ENCODE results near the gene CBARP. TPM values are rescaled to one million over a fixed set of nuclear protein-coding genes. Genes with fewer than 3 reads are reported as not detected.

Gene CBARP
- total and polyA plus RNA-seq, 9 of the 15 experiments (the other 6 are each of a cell fraction or from before 2014, with no cell fraction given): 0.03 to 8.9 (median 1.2) TPM; not detected in 1

GRCh38 chr19:1234051-1234954 is 3.5 kb downstream of the CBARP start:
- TF ChIP-seq HNRNPL (IDR thresholded peaks at IDR 0.05; ENCODE audit: low read depth, low read length) (peak; percentile 53; the same call in 1 of the 2 replicates), MED1 (CRISPR knock-in tag; IDR thresholded peaks at IDR 0.05; ENCODE audit: borderline replicate concordance) (no peak), ZNF197 (CRISPR knock-in tag; IDR thresholded peaks at IDR 0.05; ENCODE audit: low read depth) (no peak), POLR2G (IDR thresholded peaks at IDR 0.05; ENCODE audit: low read depth, low read length) (peak; percentile 33; the same call in 1 of the 2 replicates), FIP1L1 (IDR thresholded peaks at IDR 0.05; ENCODE audit: low read depth, low read length, poor library complexity, severe bottlenecking) (peak; percentile 34), PPARD (CRISPR knock-in tag; IDR thresholded peaks at IDR 0.05) (no peak), POLR3G (IDR thresholded peaks at IDR 0.05; ENCODE audit: extremely low read depth, insufficient read length, insufficient replicate concordance) (no peak), ASH1L (IDR thresholded peaks at IDR 0.05; ENCODE audit: borderline replicate concordance, low read depth, partially characterized antibody) (no peak), ZBTB33 (CRISPR knock-in tag; IDR thresholded peaks at IDR 0.05) (0 out of 2 replicates have a peak, but pooled peaks have one; percentile 35), L3MBTL2 (IDR thresholded peaks at IDR 0.05) (no peak)
- no peak overlapping the region for H3K4me3 ChIP-seq
- BruUV-seq (replicated peaks): TSS peak; percentile 33
- 87% methylated on average over 31 of the region's 45 CpGs for WGBS (ENCODE audit: insufficient coverage, low coverage, missing lambda C conversion rate)
- no peak overlapping the region for H3K4me2 ChIP-seq (ENCODE audit: insufficient read depth, low read length)
- peaks cover 4 to 91% of the 10 kb centered on the region in 2 experiments for H3K4me1 ChIP-seq (replicated peaks in 1 of 2; ENCODE audit: control insufficient read depth in 2 of 2, insufficient read depth in 2 of 2, low read length in 2 of 2)
- POLR2A ChIA-PET: interaction anchor here (0.7 kb wide), 1 partner anchor 16 kb away, joined by 3 read pairs; no protein-coding TSS in a partner anchor
- H4K20me1 ChIP-seq (replicated peaks; ENCODE audit: control insufficient read depth, insufficient read depth, low read length): no peaks in the 10 kb centered on the region
- no peaks in the 10 kb centered on the region for H3K9me3 ChIP-seq (replicated peaks; ENCODE audit: control insufficient read depth, insufficient read depth, low read depth, low read length)
- H2AFZ ChIP-seq (ENCODE audit: low read depth, low read length): no peak overlapping the region
- H3K9ac ChIP-seq (ENCODE audit: insufficient read depth in 1 of 2, low read depth in 2 of 2, low read length in 2 of 2): no peak overlapping the region
- H3K9me1 ChIP-seq (ENCODE audit: control insufficient read depth, insufficient read depth, low read length): no peaks in the 10 kb centered on the region
- in situ Hi-C loops (cut with MboI): loop anchor here (25.0 kb wide), 1 partner anchor 472 kb away; the partner anchor contains the start of gene MISP
- no peak for DNase-seq (ENCODE audit: extremely low read depth in 1 of 4, low spot score in 3 of 4)
- no peak for FAIRE-seq
- CTCF ChIA-PET (ENCODE audit: low intra/inter-chr PET ratio): no interaction called here
- intact Hi-C loops (cut with micrococcal nuclease): no loop called here
- H3K79me2 ChIP-seq (ENCODE audit: control insufficient read depth, insufficient read depth, low read length): peaks cover 7% of the 10 kb centered on the region; the same call in 1 of the 3 replicates
- no peaks in the 10 kb centered on the region for H3K27me3 ChIP-seq (ENCODE audit: control insufficient read depth in 2 of 2, insufficient read depth in 2 of 2, low read length in 2 of 2)
- peaks cover 40% of the 10 kb centered on the region; the same call in 1 of the 3 replicates for H3K36me3 ChIP-seq (ENCODE audit: control insufficient read depth, insufficient read depth, low read length)
- H3K27ac ChIP-seq (ENCODE audit: extremely low read depth, low read depth, low read length): no peak overlapping the region
- ATAC-seq: no peak

Data from K562 (cell line).